Transverse colon (tissue), 3 donors: Measurements from ENCODE around the gene CHAT.

Source experiments
- EP300 ChIP-seq: sonication (generic); formaldehyde crosslinking; IDR thresholded peaks from one replicate; pipeline ENCODE4 v1.6.1; 2017; ENCODE audit warnings: antibody characterized with exemption, low read depth
- POLR2A ChIP-seq: fragments of 450-650 bp; IDR thresholded peaks from one replicate; pipeline ENCODE4 v1.6.1; 2016; ENCODE audit warnings: antibody characterized with exemption, mild to moderate bottlenecking, moderate library complexity
- TF ChIP-seq, protein P1 (sequence below), 5 experiments: fragments of 200-600 bp in 3 of 5; fragments of 450-650 bp in 2 of 5; sonication (generic) in 3 of 5; IDR thresholded peaks; 1 replicate in 2 of 5; 2 replicates in 3 of 5; pipeline ENCODE4 v1.5.1; 2016 to 2017; ENCODE audit warnings: antibody characterized with exemption in 5 of 5, inconsistent platforms in 3 of 5, mild to moderate bottlenecking in 2 of 5, moderate library complexity in 1 of 5

DNA sequence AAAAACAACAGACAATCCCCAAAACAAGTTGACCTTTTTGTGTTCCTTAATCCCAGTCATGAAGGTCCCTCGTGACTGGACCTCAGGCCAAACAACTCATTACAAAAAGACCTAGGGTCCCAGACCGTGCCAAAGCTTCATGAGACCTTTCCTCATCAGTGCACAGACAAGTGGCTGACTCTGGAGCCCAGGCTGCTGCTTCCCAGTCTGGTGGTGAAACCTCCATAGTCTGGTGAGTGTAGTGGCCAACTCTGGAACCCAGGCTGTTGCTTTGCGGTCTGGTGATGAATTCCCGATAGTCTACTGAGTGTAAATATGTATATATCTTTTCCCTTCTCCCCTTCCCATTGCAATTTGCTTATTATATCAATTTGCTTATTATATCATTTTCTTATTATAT lies 25.9 kb upstream of the CHAT start:
- TF ChIP-seq, protein P1, sequence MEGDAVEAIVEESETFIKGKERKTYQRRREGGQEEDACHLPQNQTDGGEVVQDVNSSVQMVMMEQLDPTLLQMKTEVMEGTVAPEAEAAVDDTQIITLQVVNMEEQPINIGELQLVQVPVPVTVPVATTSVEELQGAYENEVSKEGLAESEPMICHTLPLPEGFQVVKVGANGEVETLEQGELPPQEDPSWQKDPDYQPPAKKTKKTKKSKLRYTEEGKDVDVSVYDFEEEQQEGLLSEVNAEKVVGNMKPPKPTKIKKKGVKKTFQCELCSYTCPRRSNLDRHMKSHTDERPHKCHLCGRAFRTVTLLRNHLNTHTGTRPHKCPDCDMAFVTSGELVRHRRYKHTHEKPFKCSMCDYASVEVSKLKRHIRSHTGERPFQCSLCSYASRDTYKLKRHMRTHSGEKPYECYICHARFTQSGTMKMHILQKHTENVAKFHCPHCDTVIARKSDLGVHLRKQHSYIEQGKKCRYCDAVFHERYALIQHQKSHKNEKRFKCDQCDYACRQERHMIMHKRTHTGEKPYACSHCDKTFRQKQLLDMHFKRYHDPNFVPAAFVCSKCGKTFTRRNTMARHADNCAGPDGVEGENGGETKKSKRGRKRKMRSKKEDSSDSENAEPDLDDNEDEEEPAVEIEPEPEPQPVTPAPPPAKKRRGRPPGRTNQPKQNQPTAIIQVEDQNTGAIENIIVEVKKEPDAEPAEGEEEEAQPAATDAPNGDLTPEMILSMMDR (IDR thresholded peaks at IDR 0.05): no peak
- TF ChIP-seq EP300 (no peak), POLR2A (no peak)
